GM08714 (cell line): ENCODE results near the gene AP5S1.
"Not testable (repeated sequence)": the region's sequence is repeated elsewhere in the genome, so short reads cannot be mapped to it uniquely, and the experiment has no call there.

ENCODE experiments used
- H3K4me3 ChIP-seq: fragments of 200-500 bp; sonication (Bioruptor generic); 2 replicates; pipeline ENCODE4 v1.5.1; 2014; ENCODE audit warnings: mild to moderate bottlenecking, low read length, inconsistent platforms
- ZNF274 ChIP-seq: IDR thresholded peaks from 2 replicates; pipeline ENCODE4 v1.6.1; 2012; ENCODE audit warnings: mild to moderate bottlenecking, low read depth, low read length

The AP5S1 gene

GRCh38 chr20:3785240-3786125, 34.9 kb upstream of the AP5S1 start:
- TF ChIP-seq ZNF274: no peak
- peak overlapping the region; percentile 66; the same call in 1 of the 2 replicates for H3K4me3 ChIP-seq

GRCh38 chr20:3786126-3786484, 34.2 kb upstream of the AP5S1 start:
- TF ChIP-seq ZNF274: no peak
- peak overlapping the region; percentile 66 for H3K4me3 ChIP-seq

GRCh38 chr20:3786665-3787323, 33.6 kb upstream of the AP5S1 start, which contains the start of gene CENPB:
Gene CENPB, minus strand, starts transcription at chr20:3786740. Its CDS starts 257 bp downstream, at chr20:3786483.
- H3K4me3 ChIP-seq: peak within 1 kb of the TSS; percentile 66

DNA sequence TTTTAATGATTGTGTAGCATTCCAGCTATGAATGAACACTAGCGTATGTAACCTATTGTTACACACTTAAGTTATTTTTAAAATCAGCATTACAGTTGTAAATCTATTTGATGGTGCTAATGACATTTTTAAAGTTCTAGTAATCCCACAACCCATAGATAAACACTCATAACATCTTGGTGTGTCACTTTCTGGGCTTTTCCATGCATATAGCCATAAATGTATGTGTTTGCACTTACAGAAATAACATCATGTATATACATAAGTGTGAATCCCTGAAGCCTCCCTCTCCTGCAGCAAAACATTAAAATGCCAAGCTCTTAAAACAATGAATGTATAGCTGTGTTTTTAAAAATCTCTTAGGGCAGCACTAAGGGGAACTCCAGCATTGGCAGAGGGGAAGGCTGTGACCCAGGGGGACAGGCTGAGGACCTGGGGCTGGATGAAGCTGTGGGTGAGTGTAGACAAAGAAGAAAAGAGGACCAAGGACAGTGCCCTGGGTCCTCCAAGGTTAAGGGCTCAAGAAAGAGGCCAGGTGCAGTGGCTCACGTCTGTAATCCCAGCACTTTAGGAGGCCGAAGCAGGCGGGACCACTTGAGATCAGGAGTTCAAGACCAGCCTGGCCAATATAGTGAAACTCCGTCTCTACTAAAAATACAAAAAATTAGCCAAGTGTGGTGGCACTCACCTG, 32.9 kb upstream of the AP5S1 start:
- no peak overlapping the region; the same call in 1 of the 2 replicates for H3K4me3 ChIP-seq
- no peak for TF ChIP-seq ZNF274

More at GRCh38 chr20:3786665-3787323, 33.6 kb upstream of the AP5S1 start, which contains the start of gene CENPB:
- TF ChIP-seq ZNF274: no peak

DNA sequence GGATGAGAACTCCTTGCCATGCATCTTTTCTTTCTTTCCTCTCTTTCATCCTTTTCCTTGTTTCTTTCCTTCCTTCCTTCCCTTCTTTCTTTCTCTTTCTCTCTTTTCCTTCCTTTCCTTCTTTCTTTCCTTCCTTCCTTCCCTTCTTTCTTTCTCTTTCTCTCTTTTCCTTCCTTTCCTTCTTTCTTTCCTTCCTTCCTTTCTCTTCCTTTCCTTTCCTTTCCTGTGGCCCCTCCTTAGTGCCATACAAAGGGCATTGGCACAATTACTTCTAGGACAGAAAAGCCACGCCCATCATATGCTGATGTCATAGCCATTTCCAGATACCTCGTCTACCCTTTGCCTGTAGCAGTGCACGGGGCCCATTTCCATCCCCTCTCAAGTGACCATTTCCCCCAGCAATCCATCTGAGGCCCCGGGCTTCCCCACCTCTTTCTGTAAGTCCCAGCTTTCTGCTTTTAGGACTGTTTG, 31.6 kb upstream of the AP5S1 start:
- no peak for TF ChIP-seq ZNF274
- H3K4me3 ChIP-seq: no peak overlapping the region

DNA sequence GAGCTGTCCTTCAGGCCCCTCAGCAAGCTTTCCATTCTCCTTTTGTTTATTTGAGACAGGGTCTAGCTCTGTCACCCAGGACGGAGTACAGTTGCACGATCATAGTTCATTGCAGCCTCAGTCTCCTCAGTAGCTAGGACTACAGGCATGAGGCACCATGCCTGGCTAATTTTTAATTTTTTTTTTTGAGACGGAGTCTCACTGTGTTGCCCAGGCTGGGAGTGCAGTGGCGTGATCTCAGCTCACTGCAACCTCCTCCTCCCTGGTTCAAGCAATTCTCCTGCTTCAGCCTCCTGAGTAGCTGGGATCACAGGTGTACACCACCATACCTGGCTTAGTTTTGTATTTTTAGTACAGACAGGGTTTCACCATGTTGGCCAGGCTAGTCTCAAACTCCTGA, 31.1 kb upstream of the AP5S1 start:
- H3K4me3 ChIP-seq: not testable (repeated sequence)

- not testable (repeated sequence) for H3K4me3 ChIP-seq
Measured at GRCh38 chr20:3794168-3794567, 26.2 kb upstream of the AP5S1 start.

GRCh38 chr20:3794701-3795420, 25.5 kb upstream of the AP5S1 start:
- H3K4me3 ChIP-seq: peak overlapping the region; percentile 71; the same call in 1 of the 2 replicates
- no peak for TF ChIP-seq ZNF274

DNA sequence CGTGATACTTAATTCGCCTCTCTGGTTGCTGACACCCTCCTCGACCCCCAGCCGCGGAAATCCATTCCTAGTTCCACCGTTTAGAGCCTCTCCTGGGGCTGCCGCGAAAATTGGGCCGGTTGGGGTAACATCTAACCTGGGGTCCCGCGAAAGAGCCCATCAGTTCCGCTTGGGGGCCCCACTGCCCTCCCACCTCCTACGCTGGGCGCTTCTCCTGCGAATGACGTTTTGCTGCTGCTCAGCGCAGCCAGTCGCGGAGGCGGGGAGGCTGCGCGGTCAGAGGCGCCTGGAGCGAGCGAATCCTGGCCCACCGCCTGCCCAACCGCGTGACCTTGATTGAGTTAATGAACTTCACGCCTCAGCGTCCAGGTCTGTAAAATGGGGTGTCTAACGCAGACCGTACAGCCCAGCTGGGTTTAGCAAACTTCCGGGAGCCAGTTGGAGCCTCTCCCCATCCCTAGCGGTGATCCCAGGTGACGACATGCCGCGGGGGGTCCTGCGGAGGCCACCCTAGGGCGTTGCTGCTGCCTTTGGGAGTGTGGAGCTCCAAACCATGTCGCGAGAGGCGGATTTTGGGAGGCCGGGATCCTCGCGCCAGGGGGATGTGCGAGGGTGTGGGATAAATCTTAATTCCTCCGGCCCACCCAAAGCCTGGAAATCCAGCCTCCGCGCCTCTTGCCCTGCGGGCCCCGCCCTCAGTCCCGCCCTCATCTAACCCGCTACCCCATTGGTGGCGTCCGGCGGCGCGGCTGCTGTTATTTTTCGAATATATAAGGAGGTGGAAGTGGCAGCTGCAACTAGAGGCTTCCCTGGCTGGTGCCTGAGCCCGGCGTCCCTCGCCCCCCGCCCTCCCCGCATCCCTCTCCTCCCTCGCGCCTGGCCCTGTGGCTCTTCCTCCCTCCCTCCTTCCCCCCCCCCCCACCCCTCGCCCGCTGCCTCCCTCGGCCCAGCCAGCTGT, 24.6 kb upstream of the AP5S1 start, which contains the start of gene CDC25B:
CDC25B (plus strand) TSS at position 800 of the 958 bp plus-strand sequence. CDS start 222 bp downstream, outside the sequence.
- TF ChIP-seq ZNF274: no peak
- H3K4me3 ChIP-seq: peak within 1 kb of the TSS; percentile 82

- TF ChIP-seq ZNF274: no peak
- H3K4me3 ChIP-seq: peak overlapping the region; percentile 82
Measured at GRCh38 chr20:3796477-3797225, 23.7 kb upstream of the AP5S1 start.

DNA sequence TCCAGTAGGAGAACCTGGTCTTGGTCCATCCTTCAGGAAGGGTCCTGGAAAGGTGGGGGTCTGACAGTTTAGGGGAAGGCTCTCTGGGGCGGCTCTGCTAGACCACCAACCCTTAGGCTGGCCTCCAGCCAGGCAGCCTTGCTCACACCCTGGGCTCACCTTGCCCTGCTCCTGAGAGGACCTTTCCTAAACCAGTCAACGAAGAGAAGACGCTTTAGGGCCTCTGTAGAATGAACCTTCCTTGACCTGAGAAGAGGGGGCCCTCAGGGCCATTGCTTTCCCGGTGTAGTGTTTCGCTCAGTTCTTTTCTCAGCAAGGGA, 23.2 kb upstream of the AP5S1 start:
- no peak for TF ChIP-seq ZNF274
- peak overlapping the region; percentile 82 for H3K4me3 ChIP-seq
